T-helper 1 cell treated with Interleukin-12 subunit alpha and Interleukin-12 subunit beta and Interleukin-4 antibody, amounts not matched to agents 30 ng/mL and 1 ng/mL, for 36 hours (primary cell): ENCODE measurements around the gene ULK4. TPM values are rescaled to one million over a fixed set of nuclear protein-coding genes. Genes with fewer than 3 reads are reported as not detected.
"Not testable (repeated sequence)": the region's sequence is repeated elsewhere in the genome, so short reads cannot be mapped to it uniquely, and the experiment has no call there.

Experiments used
- intact Hi-C: fragments of 100-400 bp; cut with micrococcal nuclease; formaldehyde crosslinking; loops from one replicate; pipeline ENCODE4 v1.15.1; 2024
- total RNA-seq: library from RNA; stranded (reverse); gene quantifications from 2 replicates; pipeline ENCODE4 v1.2.3, GENCODE V29; 2022

ULK4 gene
- total RNA-seq, 1 donor from 2014 or later: 9.9 TPM

- intact Hi-C loops: no loop called here
Observed at GRCh38 chr3:41693799-41694198, 268.1 kb downstream of the ULK4 start.

- intact Hi-C loops: no loop called here
Observed at GRCh38 chr3:41690766-41691563, 270.9 kb downstream of the ULK4 start.

- intact Hi-C loops: no loop called here
Observed at GRCh38 chr3:41688595-41689380, 273.1 kb downstream of the ULK4 start.

- intact Hi-C loops: no loop called here
Observed at GRCh38 chr3:41684797-41685735, 276.8 kb downstream of the ULK4 start.

GRCh38 chr3:41683666-41684350 is 278.1 kb downstream of the ULK4 start:
- intact Hi-C loops: no loop called here

GRCh38 chr3:41682996-41683395 is 278.9 kb downstream of the ULK4 start:
- intact Hi-C loops: no loop called here

GRCh38 chr3:41682382-41682781 is 279.5 kb downstream of the ULK4 start:
- intact Hi-C loops: no loop called here

GRCh38 chr3:41681479-41681878 is 280.4 kb downstream of the ULK4 start:
- intact Hi-C loops: no loop called here

GRCh38 chr3:41679374-41679773 is 282.5 kb downstream of the ULK4 start:
- intact Hi-C loops: no loop called here

- intact Hi-C loops: not testable (repeated sequence)
Observed at GRCh38 chr3:41675102-41675501, 286.8 kb downstream of the ULK4 start.

GRCh38 chr3:41674449-41674848 is 287.5 kb downstream of the ULK4 start:
- intact Hi-C loops: no loop called here

- intact Hi-C loops: no loop called here
Observed at GRCh38 chr3:41673650-41674049, 288.3 kb downstream of the ULK4 start.

GRCh38 chr3:41668379-41668778 is 293.5 kb downstream of the ULK4 start:
- intact Hi-C loops: no loop called here

- intact Hi-C loops: no loop called here
Observed at GRCh38 chr3:41662288-41662687, 299.6 kb downstream of the ULK4 start.

GRCh38 chr3:41661796-41662195 is 300.1 kb downstream of the ULK4 start:
- intact Hi-C loops: no loop called here

GRCh38 chr3:41660510-41660909 is 301.4 kb downstream of the ULK4 start:
- intact Hi-C loops: no loop called here

- intact Hi-C loops: no loop called here
Observed at GRCh38 chr3:41653571-41654239, 308.2 kb downstream of the ULK4 start.

- intact Hi-C loops: no loop called here
Observed at GRCh38 chr3:41652931-41653330, 309.0 kb downstream of the ULK4 start.

GRCh38 chr3:41652506-41652905 is 309.4 kb downstream of the ULK4 start:
- intact Hi-C loops: no loop called here

- intact Hi-C loops: no loop called here
Observed at GRCh38 chr3:41651718-41652117, 310.2 kb downstream of the ULK4 start.
